HG03442 (cell line): ENCODE measurements around the gene TRAPPC10.
A peak's percentile ranks its signal among the peaks of the same experiment; 100 is the strongest.

Source experiments
- ATAC-seq: cut with Tn5 transposase; IDR thresholded peaks from one replicate; pipeline ENCODE4 v1.9.1; 2021; ENCODE audit warnings: mild to moderate bottlenecking, moderate library complexity; ENCODE audit not compliant: unreplicated experiment

The TRAPPC10 gene

DNA sequence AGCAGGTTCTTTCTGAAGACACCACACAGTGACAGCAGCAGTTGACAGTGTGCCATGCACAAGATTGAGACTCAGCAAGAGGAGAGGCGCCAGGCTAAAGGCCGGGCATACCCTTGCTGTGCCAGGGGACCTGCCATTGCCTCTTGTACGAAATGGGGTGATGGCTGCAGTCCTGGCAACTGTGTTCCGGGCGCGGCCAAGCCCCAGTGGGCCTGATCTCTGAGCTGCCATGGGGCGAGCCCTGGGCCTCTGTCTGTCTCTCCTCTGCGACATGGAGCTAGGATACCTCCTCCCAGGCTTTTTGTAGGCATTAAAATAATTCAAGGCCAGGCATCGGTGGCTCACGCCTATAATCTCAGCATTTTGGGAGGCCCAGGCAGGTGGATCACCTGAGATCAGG lies 9.6 kb upstream of the TRAPPC10 start:
- ATAC-seq: no peak

DNA sequence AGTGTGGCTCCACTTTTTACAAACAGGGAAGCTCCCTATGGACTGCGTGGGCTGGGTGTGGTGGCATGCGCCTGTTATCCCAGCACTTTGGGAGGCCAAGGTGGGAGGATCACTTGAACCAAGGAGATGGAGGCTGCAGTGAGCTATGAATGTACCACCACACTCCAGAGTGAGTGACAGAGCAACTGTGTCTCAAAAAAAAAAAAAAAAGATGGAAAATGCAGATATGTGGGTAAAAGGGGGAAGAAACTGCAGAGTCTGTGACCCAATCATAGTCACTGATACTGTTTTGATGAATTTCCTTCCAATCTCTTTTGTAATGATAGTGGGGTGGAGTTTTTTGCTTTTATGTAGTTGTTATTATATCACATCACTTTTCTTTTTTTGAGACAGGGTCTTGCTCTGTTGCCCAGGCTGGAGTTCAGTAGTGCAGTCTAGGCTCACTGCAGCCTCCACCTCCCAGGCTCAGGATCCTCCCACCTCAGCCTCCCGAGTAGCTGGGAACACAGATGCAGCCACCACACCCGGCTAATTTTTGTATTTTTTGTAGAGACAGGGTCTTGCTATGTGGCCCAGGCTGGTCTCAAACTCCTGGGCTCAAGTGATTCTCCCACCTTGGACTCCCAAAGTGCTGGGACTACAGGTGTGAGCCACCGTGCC lies 8.7 kb upstream of the TRAPPC10 start:
- no peak for ATAC-seq

DNA sequence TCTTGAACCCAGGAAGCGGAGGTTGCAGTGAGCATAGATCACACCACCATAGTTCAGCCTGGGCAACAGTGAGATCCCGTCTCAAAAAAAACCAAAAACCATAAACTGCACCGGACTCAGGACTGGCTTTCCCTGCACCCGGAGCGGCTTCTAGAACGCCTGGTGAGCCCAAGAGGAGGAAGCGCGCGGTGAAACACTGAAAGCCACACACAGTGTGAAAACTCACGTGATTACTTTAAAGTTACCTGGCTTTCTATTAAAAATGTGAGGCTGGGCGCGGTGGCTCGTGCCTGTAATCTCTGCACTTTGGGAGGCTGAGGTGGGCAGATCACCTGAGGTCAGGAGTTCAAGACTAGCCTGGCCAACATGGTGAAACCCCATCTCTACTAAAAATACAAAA lies 7.0 kb upstream of the TRAPPC10 start:
- no peak for ATAC-seq

DNA sequence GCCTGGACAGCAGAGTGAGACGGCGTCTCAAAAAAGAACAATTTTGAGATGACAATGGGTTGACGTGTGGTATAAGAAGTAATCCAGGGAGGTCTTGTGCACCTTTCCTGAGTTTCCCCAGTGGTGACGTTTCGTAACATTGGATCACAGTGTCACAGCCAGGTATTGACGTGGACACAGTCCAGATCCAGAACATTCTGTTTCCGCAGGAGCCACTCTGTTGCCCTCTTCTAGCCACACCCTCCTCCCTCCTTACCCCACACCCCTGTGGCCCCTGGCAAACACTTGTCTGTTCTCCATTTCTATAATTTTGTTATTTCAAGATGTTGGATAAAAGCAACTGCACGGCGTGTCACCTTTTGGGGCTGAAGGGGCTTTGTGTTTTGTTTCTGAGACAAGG lies 6.5 kb upstream of the TRAPPC10 start:
- ATAC-seq: no peak

DNA sequence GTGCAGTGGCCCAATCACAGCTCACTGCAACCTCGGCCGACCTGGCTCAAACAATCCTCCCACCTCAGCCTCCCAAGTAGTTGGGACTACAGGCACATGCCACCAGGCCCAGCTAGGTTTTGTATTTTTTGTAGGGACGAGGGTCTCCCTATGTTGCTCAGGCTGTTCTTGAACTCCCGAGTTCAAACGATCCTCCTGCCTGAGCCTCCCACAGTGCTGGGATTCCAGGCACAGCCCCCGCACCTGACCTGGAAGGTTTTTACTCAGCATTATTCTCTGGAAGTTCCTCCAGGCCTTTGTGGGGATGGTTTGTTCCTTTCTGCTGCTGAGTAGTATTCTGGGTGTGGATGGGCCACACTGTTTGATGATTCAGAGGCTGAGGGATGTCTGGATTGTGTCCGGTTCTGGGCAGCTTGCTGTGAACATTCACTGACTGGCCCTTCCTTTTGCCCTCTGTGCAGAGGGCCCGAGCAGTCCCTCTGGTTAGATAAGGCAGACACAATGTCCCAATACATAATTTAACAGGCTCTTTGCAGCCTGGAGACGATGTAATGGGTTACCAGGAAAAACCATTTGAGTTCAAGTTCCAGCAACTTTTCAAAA lies 6.0 kb upstream of the TRAPPC10 start:
- no peak for ATAC-seq

DNA sequence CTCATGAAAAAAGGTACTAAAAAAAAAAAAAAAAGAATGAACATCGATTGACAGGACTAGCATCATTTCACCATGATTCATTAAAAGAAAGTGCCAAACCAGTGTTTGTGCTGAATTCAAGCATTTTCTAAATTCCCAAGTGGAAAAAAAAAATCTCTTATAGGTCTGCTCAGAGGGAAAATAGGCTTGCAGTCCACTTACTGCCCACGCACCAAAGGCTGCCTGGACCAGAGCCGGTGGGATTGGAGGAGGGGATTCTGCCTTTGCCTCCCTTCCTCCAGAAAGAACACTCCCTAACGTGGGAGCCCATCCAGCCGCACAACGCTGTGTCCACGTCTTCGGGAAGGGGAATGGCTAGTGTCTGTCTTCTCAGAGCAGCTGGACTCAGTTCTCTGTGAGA lies 5.5 kb upstream of the TRAPPC10 start:
- ATAC-seq: no peak

DNA sequence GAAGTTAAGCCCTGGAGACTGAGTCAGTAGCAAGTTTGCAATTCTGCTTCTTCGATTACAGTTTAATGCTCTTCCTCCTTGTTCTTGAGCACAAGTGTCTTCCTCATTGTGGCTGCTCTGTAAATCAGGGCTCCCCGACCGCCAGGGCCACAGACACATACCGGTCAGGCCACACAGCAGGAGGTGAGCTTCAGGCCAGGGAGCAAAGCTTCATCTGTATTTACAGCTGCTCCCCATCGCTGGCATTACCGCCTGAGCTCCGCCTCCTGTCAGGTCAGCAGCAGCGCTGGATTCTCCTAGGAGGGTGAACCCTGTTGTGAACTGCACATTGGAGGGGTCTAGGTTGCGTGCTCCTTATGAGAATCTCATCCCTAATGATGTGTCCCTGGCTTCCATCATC lies 1.7 kb upstream of the TRAPPC10 start:
- ATAC-seq: no peak

DNA sequence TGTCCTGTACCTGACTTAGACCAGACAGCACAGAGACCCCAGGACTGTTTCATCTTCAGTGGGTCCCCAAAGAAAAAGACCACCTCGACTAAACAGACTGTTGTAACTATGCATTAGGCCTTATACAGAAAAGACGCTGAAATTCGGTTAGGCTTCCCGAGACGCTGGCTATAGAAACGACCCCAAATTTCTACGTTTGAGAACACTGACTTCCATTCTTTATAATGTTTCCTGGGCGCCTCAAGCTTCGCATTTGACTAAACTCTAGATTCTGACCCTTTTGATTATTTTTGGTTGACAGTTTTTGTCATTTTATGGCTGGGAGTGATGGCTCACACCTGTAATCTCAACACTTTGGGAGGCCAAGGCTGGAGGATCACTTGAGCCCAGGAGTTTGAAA lies 986 bp upstream of the TRAPPC10 start:
- ATAC-seq: no peak

DNA sequence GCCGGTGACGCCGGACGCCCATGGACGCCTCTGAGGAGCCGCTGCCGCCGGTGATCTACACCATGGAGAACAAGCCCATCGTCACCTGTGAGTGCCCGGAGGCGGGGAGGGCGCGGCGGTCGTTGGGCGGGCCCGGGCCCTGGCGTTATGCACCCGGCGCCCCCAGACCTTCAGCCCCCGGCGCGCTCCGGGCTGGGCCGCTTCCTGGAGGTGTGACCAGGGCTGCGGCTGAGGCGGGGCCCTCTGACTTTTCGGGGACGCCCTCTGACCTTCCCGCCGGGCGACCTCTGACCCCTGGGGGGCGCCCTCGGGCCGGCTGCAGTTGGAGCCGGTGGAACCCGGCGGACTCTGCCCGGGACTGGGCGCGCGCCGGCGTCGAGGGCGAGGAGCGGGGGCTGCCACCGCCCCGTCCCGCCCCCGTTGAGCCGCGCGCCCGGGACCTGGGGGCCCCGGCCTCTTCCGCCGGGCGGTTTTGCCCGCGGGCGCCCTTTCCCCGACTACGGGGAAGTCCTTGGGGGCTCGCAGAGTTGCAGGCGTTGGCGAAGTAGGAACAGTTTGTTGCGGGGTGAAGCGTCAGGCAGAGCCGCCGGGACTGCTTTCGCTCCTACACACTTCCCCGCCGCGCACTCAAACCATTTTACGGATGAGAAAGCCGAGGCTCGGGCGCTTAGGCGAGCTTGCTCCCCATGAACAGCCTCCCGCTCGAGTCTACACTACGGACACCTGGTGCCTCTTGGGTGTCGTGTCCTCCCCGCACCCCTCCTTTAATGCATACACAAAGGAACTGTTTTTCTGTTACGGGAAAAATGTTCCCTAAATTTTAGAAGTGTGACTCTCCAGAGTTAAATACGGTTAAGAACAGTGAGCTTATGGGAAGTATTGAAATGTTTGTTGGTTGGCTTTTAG lies 618 bp downstream of the TRAPPC10 start:
- ATAC-seq: peak; percentile 71

DNA sequence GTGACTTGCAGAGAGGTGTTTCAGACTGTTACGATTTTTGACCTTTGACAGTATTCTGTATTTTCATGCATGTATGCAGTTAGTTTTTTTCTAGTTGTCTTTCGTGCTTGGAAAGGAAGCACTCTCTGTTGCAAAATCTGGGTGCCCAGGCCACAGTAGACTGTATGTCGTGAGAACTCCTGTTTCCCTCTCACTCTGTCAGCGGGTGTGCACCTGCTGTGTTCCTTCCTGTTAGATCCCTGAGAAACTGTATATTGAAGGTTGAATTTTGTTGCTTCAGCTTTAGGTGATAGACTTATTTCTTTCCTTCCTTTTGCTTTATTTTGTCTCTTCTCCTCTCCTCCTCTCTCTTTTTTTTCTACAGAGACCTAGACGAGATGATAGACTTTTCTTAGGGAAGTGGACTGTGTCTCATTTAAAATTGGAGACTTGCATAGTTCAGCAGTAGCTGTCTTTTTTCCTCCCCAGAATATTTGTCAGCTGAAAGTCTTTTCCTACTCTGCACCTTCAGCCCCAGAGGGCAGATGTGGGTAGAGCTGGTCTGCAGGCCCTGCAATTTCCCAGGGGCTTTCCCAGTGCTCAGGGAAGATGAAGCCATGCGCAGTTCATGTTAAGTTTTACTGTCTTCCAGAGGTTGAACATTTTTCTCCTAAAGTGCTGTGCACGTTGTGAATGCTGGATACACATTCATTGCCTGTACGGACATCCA lies 1.4 kb downstream of the TRAPPC10 start:
- ATAC-seq: no peak

DNA sequence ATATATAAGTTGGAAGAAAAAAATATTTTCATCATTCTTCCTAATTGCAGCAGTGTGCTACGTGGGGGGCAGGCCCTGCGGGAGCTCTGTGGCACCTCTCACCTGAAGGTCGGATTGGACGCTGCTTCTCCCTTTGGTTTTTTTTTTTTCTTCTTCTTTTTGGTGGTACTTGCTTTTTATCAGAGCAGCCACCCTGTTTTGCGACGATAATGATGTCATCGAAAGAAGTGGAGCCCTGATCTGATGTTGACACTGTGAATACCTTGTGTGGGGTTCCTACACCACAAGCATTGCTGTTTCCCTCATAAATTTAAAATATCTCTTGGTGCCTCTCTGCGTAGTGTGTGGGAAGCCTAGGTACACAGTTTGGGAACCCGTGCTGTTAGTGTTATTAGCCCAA lies 5.5 kb downstream of the TRAPPC10 start:
- no peak for ATAC-seq

DNA sequence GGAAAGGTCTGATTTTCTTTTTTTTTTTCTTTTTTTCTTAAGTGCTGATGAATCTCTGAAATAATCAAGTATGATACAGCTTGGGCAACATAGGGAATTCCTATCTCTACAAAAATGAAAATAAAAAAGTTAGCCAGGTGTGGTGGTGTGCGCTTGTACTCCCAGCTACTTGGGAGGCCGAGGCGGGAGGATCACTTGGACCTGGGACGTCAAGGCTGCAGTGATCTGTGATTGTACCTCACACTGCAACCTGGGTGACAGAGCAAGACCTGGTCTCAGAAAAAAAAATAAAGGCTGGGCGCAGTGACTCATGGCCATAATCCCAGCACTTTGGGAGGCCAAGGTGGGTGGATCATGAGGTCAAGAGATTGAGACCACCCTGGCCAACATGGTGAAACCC lies 6.0 kb downstream of the TRAPPC10 start:
- ATAC-seq: no peak

DNA sequence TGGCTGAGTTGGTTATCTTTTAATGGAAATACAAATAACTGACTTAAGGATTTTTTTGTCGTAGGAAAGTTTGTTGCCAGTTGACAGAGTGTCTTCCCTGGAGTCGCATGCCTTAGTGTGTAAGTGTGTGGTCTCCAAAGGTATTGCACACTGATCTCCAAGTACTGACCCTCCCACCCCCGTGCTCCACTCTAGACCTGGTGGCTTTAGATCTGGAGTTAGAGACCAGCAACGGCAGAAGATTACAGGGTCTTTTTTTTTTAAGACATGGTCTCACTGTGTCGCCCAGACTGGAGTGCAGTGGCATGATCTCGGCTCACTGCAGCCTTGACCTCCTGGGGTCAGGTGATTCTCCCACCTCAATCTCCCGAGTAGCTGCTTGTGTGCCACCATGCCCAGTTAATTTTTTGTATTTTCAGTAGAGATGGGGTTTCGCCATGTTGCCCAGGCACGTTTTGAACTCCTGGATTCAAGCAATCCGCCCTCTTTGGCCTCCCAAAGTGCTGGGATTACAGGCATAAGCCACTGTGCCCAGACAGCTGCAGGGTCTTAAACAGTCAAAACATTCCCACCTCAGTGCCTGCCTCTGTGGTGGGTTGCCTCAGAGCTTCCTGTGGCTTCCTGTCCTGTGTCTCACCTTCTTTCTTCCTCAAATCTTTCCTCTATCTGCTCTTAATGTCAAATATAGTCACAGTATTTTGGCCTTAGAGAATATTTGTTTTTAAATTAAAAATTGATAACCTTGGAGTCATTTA lies 6.9 kb downstream of the TRAPPC10 start:
- ATAC-seq: no peak

DNA sequence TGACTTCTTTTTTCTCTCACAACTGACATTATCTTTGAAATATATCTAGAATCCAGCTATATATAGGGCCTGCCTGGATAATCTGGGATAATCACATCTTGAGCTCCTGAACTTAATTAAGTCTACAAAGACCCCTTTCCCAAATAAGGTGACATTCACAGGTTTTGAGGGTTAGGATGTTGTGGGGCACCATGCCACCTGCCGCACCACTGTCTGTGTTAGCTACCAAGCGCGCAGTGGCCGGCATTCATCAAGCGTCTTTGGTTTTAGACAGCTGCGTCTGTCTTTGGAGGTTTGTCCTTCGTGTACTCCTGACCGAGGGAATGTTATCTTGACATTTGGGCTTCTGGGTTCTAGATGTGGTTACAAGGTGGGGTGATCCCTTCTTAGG lies 7.5 kb downstream of the TRAPPC10 start:
- no peak for ATAC-seq

DNA sequence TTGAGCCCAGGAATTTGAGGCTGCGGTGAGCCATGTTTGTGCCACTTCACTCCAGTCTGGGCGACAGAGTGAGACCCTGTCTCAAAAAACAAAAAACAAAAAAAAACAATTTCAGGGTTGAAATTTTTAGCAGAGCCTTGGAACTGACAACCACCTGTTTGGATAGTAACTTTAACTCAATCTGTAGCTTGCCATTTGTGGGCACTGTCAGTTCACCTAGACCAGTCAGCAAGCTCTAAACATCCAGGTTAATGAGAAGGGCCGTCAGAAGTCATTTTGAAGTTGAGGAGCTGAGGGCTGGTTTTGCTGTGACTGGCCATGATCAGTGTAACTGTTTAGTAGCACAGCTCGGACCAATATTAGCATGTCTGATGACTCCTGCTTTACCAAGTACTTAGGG lies 8.4 kb downstream of the TRAPPC10 start:
- ATAC-seq: no peak

DNA sequence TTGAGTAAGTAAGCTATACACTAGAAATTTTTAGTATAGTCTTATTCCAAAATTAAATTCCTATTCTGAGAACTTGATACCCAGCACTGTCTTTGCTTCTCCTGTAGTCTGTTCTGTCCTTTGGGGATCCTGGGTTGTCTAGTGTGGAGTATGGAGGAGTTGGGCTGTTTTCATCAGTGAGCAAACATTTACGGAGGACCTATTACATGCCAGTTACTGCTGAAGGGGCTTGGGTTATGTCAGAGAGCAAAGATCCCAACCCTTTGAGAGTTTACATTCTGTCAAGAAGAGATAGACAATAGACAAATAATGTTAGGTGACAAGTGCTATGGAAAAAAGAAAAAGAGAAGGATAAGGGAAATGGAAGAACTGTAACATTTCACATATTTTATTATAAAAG lies 9.0 kb downstream of the TRAPPC10 start:
- ATAC-seq: no peak

DNA sequence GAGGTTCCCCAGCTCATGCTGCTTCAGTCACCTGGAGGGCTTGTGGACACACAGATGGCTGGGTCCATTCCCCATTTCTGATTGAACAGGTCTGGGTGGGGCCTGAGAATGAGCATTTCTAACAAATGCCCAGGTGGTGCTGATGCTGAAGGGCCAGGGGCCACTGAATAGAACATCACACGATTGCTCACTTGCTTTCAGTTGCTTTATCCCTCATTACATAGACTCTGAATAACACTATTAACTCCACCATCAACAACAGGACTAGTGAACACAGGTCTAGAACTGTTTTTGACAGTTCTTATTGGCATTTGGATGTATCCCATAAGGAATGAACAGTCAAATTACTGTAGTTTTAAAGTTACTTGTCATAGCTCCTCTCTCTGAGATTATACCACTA lies 12.1 kb downstream of the TRAPPC10 start:
- no peak for ATAC-seq

DNA sequence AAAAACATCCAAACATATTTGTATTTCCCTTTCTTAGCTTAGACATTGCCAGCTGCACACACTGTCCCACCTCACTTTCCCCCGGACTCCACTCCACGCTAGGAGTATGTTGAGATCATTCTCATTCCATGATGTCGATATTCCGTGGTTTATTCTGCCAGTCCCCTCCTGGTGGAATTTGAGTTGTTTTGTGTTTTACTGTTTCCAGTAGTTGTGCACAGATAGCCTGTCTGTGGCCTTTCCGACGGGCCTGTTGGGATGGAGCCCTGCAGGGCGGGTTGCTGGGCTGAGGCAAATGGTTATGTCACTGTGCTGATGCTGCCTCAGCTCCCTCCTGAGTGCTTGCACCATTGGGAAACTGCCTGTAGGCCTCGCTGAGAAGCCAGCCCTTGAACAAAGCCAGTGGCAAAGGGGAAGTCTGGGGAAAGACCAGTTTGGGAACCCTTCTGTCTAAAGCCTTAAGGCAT lies 12.8 kb downstream of the TRAPPC10 start:
- no peak for ATAC-seq

DNA sequence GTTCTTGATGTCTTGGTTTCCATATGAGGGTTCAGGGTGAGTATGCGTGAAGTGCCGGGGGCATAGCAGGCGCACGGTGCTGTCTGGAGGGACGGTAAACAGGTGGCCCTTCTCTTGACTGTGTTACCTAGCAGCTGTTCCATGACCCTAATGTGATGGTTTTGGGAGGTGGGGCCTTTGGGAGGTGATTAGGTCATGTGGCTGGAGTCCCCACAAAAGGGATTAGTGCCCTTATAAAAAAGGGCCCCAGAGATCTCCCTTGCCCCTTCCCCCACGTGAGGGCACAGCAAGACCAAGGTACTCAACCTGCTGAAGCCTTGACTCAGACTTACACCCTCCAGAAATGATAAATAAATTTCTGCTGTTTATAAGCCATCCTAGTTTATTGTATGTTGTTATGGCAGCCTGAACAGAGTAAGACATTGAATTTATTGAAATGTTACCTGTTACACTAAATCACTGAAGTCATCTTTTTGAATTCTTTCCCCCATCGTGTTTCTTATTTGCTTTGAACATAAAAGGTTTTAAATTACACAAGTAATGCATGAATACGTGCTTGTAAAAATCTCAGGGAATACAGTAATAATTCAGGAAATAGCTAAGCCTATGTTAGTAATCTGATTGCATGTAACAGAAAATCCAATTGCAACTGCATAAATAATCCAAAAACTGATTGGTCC lies 15.6 kb downstream of the TRAPPC10 start:
- no peak for ATAC-seq

DNA sequence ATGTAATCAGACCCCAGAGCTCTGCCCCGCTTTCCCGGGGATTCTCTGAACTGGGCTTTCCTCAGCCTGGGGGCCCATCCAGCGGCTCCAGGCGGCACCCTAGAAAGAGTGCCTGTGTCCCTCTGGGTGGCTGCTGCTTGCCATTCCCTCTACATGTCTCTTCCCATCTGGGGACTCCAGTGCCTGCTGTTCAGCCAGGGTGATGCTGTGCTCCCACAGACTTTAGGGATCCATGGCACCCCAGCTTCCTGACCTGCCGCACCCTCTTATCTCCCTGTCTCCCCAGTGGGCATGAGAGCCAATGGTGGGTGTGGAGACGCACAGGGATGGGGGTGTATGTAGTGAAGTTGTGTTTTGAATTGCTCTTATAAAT lies 16.2 kb downstream of the TRAPPC10 start:
- no peak for ATAC-seq
